Sigmoid colon (tissue), 3 donors: ENCODE results near the gene SNCB.

Source experiments
- POLR2A ChIP-seq, 2 donors: fragments of 450-650 bp; IDR thresholded peaks; one replicate each; pipeline ENCODE4 v1.6.1; 2016; ENCODE audit warnings: antibody characterized with exemption in 2 of 2, mild to moderate bottlenecking in 2 of 2, moderate library complexity in 2 of 2
- TF ChIP-seq, protein P1 (sequence below), 4 experiments: fragments of 450-650 bp in 3 of 4; fragments of 200-600 bp in 1 of 4; IDR thresholded peaks; one replicate each; pipeline ENCODE4 v1.5.1; 2016 to 2019; ENCODE audit warnings: antibody characterized with exemption in 4 of 4, mild to moderate bottlenecking in 3 of 4, moderate library complexity in 2 of 4

DNA sequence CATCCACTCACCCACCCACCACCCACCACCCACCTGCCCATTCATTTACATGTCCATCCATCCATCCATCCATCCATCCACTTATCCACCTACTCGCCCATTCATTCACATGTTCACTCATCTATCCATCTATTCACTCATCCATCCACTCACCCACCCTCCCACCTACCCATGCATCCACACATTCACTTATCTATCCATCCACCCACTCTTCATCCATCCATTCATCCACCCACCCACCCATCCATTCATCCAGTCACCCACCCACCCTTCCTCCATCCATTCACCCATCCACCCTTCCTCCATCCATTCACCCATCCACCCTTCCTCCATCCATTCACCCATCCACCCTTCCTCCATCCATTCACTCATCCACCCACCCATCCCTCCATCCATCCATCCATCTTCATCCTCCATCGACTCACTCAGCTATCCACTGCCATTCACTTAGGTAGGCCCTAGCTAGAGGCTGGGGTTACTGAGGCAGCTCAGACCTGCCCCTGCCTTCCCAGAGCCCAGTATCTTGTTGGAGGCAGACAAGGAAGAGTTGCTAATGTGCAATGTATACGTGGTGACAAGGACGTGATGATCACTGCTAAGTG is 29.6 kb upstream of the SNCB start:
- TF ChIP-seq, protein P1, sequence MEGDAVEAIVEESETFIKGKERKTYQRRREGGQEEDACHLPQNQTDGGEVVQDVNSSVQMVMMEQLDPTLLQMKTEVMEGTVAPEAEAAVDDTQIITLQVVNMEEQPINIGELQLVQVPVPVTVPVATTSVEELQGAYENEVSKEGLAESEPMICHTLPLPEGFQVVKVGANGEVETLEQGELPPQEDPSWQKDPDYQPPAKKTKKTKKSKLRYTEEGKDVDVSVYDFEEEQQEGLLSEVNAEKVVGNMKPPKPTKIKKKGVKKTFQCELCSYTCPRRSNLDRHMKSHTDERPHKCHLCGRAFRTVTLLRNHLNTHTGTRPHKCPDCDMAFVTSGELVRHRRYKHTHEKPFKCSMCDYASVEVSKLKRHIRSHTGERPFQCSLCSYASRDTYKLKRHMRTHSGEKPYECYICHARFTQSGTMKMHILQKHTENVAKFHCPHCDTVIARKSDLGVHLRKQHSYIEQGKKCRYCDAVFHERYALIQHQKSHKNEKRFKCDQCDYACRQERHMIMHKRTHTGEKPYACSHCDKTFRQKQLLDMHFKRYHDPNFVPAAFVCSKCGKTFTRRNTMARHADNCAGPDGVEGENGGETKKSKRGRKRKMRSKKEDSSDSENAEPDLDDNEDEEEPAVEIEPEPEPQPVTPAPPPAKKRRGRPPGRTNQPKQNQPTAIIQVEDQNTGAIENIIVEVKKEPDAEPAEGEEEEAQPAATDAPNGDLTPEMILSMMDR (IDR thresholded peaks at IDR 0.05): no peak
- no peak for TF ChIP-seq POLR2A (IDR thresholded peaks at IDR 0.05)
